ENCODE measurements around the gene GAB3. TPM values are rescaled to one million over a fixed set of nuclear protein-coding genes. Genes with fewer than 3 reads are reported as not detected.

Gene GAB3
- total and polyA plus RNA-seq, 4 donors, result 0.66 to 10.4 (median 1.6) TPM

DNA sequence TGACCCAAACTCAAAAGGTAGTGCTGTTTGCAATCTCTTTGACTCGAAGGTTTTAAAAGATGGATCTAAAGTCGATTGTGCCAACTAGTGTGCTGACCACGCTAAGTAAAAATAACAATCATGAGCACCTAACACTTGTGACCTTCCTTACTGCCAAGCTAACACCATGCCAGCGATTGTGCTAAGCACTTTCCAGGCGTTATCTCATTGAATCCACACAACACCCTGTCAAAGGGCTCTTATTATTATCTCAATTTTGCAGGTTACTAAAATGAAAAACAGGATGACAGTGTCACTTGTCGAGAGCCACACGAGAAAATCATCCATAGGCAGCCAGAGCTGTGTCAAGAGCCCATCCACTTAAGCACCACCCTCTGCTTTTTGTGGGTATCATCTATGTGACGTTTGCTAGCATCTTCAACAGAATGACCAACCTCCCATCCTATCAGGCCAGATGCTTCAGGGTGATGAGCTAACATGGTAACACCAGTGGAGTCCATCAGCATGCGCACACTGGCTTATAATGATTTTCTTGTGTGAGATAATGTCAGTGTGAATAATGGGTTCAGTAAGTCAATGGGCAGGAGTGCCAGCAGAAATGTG is 893 bp upstream of the GAB3 start:
- Histone ChIP-seq H3K27ac (ENCODE audit: low read depth in 1 of 2, low read length in 2 of 2) (no peak overlapping the region), H3K9ac (ENCODE audit: low read depth in 1 of 2, low read length in 2 of 2) (no peak overlapping the region), H3K9me3 (ENCODE audit: control insufficient read depth in 4 of 4, low read length in 3 of 4) (peaks cover 0 to 3% (median 0%) of the 10 kb centered on the region in 4 donors), H3K36me3 (ENCODE audit: control insufficient read depth in 4 of 4, insufficient read depth in 3 of 4, low read depth in 1 of 4, low read length in 3 of 4) (no peaks in the 10 kb centered on the region), H3K27me3 (ENCODE audit: control insufficient read depth in 4 of 4, insufficient read depth in 4 of 4, low read length in 3 of 4) (peaks cover 0 to 7% (median 0%) of the 10 kb centered on the region in 4 donors), H3K4me1 (ENCODE audit: control insufficient read depth in 4 of 4, insufficient read depth in 4 of 4, low read length in 3 of 4) (peaks cover 0 to 5% (median 1%) of the 10 kb centered on the region in 4 donors), H3K4me3 (ENCODE audit: low read depth in 1 of 3, low read length in 3 of 3) (no peak overlapping the region)
- TF ChIP-seq GABPA (IDR thresholded peaks at IDR 0.05 in 1 of 2, conservative IDR thresholded peaks at IDR 0.05 in 1 of 2) (no peak), FOXA2 (IDR thresholded peaks at IDR 0.05) (no peak), NR2F2 (IDR thresholded peaks at IDR 0.05) (no peak), EGR1 (IDR thresholded peaks at IDR 0.05; ENCODE audit: low read depth in 2 of 2) (no peak), TAF1 (conservative IDR thresholded peaks at IDR 0.05) (no peak), RAD21 (IDR thresholded peaks at IDR 0.05) (no peak), HNF4A (conservative IDR thresholded peaks at IDR 0.05) (no peak), RXRA (IDR thresholded peaks at IDR 0.05) (no peak), FOXA1 (IDR thresholded peaks at IDR 0.05) (no peak), HNF4G (IDR thresholded peaks at IDR 0.05) (no peak)
- TF ChIP-seq, protein P1, sequence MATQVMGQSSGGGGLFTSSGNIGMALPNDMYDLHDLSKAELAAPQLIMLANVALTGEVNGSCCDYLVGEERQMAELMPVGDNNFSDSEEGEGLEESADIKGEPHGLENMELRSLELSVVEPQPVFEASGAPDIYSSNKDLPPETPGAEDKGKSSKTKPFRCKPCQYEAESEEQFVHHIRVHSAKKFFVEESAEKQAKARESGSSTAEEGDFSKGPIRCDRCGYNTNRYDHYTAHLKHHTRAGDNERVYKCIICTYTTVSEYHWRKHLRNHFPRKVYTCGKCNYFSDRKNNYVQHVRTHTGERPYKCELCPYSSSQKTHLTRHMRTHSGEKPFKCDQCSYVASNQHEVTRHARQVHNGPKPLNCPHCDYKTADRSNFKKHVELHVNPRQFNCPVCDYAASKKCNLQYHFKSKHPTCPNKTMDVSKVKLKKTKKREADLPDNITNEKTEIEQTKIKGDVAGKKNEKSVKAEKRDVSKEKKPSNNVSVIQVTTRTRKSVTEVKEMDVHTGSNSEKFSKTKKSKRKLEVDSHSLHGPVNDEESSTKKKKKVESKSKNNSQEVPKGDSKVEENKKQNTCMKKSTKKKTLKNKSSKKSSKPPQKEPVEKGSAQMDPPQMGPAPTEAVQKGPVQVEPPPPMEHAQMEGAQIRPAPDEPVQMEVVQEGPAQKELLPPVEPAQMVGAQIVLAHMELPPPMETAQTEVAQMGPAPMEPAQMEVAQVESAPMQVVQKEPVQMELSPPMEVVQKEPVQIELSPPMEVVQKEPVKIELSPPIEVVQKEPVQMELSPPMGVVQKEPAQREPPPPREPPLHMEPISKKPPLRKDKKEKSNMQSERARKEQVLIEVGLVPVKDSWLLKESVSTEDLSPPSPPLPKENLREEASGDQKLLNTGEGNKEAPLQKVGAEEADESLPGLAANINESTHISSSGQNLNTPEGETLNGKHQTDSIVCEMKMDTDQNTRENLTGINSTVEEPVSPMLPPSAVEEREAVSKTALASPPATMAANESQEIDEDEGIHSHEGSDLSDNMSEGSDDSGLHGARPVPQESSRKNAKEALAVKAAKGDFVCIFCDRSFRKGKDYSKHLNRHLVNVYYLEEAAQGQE (IDR thresholded peaks at IDR 0.05), result no peak
- TF ChIP-seq, protein P2, sequence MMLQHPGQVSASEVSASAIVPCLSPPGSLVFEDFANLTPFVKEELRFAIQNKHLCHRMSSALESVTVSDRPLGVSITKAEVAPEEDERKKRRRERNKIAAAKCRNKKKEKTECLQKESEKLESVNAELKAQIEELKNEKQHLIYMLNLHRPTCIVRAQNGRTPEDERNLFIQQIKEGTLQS (IDR thresholded peaks at IDR 0.05), result no peak
- TF ChIP-seq, protein P3, sequence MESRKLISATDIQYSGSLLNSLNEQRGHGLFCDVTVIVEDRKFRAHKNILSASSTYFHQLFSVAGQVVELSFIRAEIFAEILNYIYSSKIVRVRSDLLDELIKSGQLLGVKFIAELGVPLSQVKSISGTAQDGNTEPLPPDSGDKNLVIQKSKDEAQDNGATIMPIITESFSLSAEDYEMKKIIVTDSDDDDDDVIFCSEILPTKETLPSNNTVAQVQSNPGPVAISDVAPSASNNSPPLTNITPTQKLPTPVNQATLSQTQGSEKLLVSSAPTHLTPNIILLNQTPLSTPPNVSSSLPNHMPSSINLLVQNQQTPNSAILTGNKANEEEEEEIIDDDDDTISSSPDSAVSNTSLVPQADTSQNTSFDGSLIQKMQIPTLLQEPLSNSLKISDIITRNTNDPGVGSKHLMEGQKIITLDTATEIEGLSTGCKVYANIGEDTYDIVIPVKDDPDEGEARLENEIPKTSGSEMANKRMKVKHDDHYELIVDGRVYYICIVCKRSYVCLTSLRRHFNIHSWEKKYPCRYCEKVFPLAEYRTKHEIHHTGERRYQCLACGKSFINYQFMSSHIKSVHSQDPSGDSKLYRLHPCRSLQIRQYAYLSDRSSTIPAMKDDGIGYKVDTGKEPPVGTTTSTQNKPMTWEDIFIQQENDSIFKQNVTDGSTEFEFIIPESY (IDR thresholded peaks at IDR 0.05), result no peak
- TF ChIP-seq, protein P4, sequence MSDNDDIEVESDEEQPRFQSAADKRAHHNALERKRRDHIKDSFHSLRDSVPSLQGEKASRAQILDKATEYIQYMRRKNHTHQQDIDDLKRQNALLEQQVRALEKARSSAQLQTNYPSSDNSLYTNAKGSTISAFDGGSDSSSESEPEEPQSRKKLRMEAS (IDR thresholded peaks at IDR 0.05), result no peak
- 71% methylated on average over 9 of the region's 9 CpGs for WGBS
- no peak for DNase-seq (ENCODE audit: low spot score)

DNA sequence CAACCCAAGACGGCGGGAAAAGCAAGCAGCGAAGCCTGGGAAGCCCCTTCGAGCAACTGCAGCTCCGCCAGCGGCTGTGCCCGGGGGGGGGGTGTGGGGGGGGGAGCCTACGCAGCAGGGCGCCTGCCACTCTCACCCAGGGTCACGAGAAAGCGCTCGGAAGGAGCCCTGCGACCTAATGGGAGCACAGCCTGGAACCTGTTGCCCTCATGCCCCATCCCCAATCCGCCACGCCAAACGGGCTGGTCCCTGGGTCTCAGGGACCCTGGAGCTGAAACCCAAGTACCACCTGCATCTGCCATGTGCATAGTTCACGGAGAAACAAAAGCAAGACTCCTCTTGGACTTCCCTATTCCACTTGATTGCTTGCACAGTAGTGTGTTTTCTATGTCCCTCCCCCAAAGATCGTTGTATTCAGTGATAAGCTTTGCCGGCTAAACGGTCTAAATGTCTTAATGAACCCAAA is 359 bp upstream of the GAB3 start:
- peaks cover 0 to 5% (median 1%) of the 10 kb centered on the region in 4 donors for H3K4me1 ChIP-seq (ENCODE audit: control insufficient read depth in 4 of 4, insufficient read depth in 4 of 4, low read length in 3 of 4)
- H3K4me3 ChIP-seq (ENCODE audit: low read depth in 1 of 3, low read length in 3 of 3), result peak overlapping the region in 1 of 3 donors; percentile 48
- H3K27me3 ChIP-seq (ENCODE audit: control insufficient read depth in 4 of 4, insufficient read depth in 4 of 4, low read length in 3 of 4), result peaks cover 0 to 7% (median 0%) of the 10 kb centered on the region in 4 donors
- WGBS, result 22% methylated on average over 15 of the region's 20 CpGs
- H3K36me3 ChIP-seq (ENCODE audit: control insufficient read depth in 4 of 4, insufficient read depth in 3 of 4, low read depth in 1 of 4, low read length in 3 of 4), result no peaks in the 10 kb centered on the region
- no peak overlapping the region for H3K9ac ChIP-seq (ENCODE audit: low read depth in 1 of 2, low read length in 2 of 2)
- H3K27ac ChIP-seq (ENCODE audit: low read depth in 1 of 2, low read length in 2 of 2), result no peak overlapping the region
- peaks cover 0 to 3% (median 0%) of the 10 kb centered on the region in 4 donors for H3K9me3 ChIP-seq (ENCODE audit: control insufficient read depth in 4 of 4, low read length in 3 of 4)
- no peak for TF ChIP-seq EGR1 (IDR thresholded peaks at IDR 0.05; ENCODE audit: low read depth in 2 of 2)
- no peak for TF ChIP-seq SP1 (IDR thresholded peaks at IDR 0.05)
- DNase-seq (ENCODE audit: low spot score), result no peak
